SW 1271 (cell line): ENCODE results near the gene DAPK2.
"Not testable (repeated sequence)": the region's sequence is repeated elsewhere in the genome, so short reads cannot be mapped to it uniquely, and the experiment has no call there.

Experiments
- DNase-seq, 2 experiments: peaks; one replicate each; lab custom pipeline; 2025; lab: John Stamatoyannopoulos, UW

DAPK2 gene

GRCh38 chr15:63915209-63915872, 130.9 kb downstream of the DAPK2 start:
- no peak for DNase-seq

GRCh38 chr15:63913786-63914315, 132.4 kb downstream of the DAPK2 start:
- DNase-seq, result no peak

- no peak for DNase-seq
Measured at GRCh38 chr15:63913336-63913735, 132.9 kb downstream of the DAPK2 start.

GRCh38 chr15:63912061-63912615, 134.1 kb downstream of the DAPK2 start:
- DNase-seq, result no peak

- no peak for DNase-seq
Measured at GRCh38 chr15:63911160-63911559, 135.1 kb downstream of the DAPK2 start.

GRCh38 chr15:63909819-63910437, 136.4 kb downstream of the DAPK2 start:
- DNase-seq, result no peak

- no peak for DNase-seq
Measured at GRCh38 chr15:63908991-63909390, 137.3 kb downstream of the DAPK2 start.

- DNase-seq, result no peak
Measured at GRCh38 chr15:63908281-63908680, 138.0 kb downstream of the DAPK2 start.

- no peak for DNase-seq
Measured at GRCh38 chr15:63907521-63907920, 138.8 kb downstream of the DAPK2 start.

- no peak for DNase-seq
Measured at GRCh38 chr15:63906266-63906584, 140.1 kb downstream of the DAPK2 start.

- no peak for DNase-seq
Measured at GRCh38 chr15:63905558-63906265, 140.6 kb downstream of the DAPK2 start.

- DNase-seq, result no peak
Measured at GRCh38 chr15:63905131-63905530, 141.2 kb downstream of the DAPK2 start.

GRCh38 chr15:63904042-63904441, 142.2 kb downstream of the DAPK2 start:
- DNase-seq, result no peak

GRCh38 chr15:63902671-63903035, 143.6 kb downstream of the DAPK2 start:
- no peak for DNase-seq

GRCh38 chr15:63901912-63902670, 144.2 kb downstream of the DAPK2 start:
- DNase-seq, result no peak

GRCh38 chr15:63900306-63900705, 146.0 kb downstream of the DAPK2 start:
- no peak for DNase-seq

- not testable (repeated sequence) for DNase-seq
Measured at GRCh38 chr15:63899606-63900005, 146.7 kb downstream of the DAPK2 start.

GRCh38 chr15:63899193-63899592, 147.1 kb downstream of the DAPK2 start:
- DNase-seq, result no peak

GRCh38 chr15:63896336-63897115, 149.8 kb downstream of the DAPK2 start:
- DNase-seq, result peak in 1 of 2 experiments; percentile 61

- DNase-seq, result no peak
Measured at GRCh38 chr15:63895787-63896218, 150.5 kb downstream of the DAPK2 start.

GRCh38 chr15:63895194-63895593, 151.1 kb downstream of the DAPK2 start:
- DNase-seq, result no peak

GRCh38 chr15:63894662-63894949, 151.7 kb downstream of the DAPK2 start:
- no peak for DNase-seq
